ENCODE data around the gene SMIM21.

SMIM21 gene

DNA sequence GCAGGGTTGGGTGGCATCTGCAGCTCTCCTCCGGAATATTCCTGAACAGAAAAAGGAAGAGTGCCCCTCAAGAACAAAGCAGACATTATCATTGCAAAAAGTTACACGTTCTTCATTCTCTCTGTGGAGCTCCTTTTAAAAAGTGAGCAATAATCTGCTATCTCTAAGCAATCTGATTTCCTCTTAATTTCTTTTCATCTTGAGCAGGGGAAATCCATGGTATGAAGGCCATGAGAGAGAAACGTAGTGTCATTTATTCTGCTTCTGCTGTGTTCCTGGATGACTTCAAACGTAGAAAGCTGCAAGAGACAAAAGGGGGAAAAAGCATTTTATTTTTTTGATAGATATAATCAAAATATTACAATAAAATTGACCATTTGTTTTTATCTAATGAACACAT lies 16.9 kb downstream of the SMIM21 start:
- TF ChIP-seq, protein P1, sequence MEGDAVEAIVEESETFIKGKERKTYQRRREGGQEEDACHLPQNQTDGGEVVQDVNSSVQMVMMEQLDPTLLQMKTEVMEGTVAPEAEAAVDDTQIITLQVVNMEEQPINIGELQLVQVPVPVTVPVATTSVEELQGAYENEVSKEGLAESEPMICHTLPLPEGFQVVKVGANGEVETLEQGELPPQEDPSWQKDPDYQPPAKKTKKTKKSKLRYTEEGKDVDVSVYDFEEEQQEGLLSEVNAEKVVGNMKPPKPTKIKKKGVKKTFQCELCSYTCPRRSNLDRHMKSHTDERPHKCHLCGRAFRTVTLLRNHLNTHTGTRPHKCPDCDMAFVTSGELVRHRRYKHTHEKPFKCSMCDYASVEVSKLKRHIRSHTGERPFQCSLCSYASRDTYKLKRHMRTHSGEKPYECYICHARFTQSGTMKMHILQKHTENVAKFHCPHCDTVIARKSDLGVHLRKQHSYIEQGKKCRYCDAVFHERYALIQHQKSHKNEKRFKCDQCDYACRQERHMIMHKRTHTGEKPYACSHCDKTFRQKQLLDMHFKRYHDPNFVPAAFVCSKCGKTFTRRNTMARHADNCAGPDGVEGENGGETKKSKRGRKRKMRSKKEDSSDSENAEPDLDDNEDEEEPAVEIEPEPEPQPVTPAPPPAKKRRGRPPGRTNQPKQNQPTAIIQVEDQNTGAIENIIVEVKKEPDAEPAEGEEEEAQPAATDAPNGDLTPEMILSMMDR (IDR thresholded peaks at IDR 0.05; ENCODE audit: low read depth, low read length, missing control alignments) = no peak
- no peak for DNase-seq (ENCODE audit: low read depth)
- H3K4me3 ChIP-seq (ENCODE audit: low read depth, low read length) = no peak overlapping the region
- in situ Hi-C loops (cut with HindIII; ENCODE audit: low sequenced_read_pairs) = no loop called here

DNA sequence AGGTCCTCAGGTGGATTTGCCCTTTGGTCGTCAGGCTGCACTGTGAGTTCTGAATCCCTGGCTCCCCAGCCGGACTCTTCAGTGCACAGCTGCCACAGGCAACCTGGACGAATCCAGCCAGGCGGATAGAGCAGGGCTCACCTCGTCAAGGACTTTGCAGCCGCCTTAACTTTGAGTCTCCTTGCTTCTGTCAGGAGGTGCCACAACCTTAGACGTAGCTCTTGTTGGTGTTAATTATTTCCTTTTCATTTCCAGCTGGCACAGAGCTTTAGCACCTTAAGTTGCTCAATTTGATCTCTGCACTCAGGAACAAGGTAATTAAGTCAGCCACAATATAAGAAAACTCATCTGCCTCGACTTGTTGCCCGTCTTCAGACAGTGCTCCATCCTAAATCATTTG lies 17.7 kb downstream of the SMIM21 start:
- no peak for DNase-seq (ENCODE audit: low read depth)
- no peak overlapping the region for H3K4me3 ChIP-seq (ENCODE audit: low read depth, low read length)
- TF ChIP-seq, protein P1 (IDR thresholded peaks at IDR 0.05; ENCODE audit: low read depth, low read length, missing control alignments) = no peak
- in situ Hi-C loops (cut with HindIII; ENCODE audit: low sequenced_read_pairs) = no loop called here

DNA sequence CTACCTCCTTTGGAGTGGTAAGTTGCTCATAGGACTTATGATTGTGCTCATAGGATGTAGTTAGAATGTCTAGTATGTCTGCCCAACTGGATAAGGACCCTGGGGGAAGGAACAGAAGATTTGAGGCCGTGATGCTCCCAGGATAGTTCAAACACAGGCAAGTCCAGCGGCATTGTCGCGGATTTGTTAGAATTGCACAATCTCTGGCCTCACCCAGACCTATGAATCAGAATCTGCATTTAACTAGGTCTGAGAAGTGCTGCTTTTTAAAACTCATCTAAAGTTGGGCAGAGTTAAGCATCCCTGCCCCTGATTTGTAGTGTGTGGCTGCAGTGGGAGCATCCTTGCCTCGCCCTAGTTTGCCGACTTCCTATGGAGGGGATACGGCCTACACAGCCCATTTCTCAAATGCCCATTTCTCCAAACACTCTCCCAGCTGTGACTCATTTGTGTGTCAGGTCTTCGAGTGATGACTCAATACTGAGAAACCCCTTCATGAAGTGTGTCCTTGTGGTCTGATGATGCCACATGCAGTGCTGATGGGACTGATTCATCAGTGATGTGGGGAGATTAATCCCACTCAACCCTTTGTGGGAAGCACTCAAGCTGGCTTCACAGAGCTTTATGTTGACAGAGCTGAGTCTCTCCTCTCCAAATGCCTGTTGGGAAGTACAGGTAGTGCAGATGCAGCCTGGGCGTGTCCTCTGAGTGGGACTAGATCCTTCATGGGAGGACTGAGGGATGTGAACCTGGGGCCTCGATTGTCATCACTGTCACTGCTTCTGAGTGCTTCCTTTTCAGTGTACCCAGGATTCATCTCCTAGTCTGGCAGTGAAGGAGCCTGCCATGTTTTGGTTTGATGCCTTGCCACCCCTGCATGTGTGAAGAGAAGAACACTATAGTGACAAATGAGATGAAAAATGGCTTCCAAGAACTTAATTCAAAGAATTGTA lies 18.7 kb downstream of the SMIM21 start:
- in situ Hi-C loops (cut with HindIII; ENCODE audit: low sequenced_read_pairs) = no loop called here
- peak; percentile 93 for DNase-seq (ENCODE audit: low read depth)
- H3K4me3 ChIP-seq (ENCODE audit: low read depth, low read length) = no peak overlapping the region
- TF ChIP-seq, protein P1 (IDR thresholded peaks at IDR 0.05; ENCODE audit: low read depth, low read length, missing control alignments) = no peak

DNA sequence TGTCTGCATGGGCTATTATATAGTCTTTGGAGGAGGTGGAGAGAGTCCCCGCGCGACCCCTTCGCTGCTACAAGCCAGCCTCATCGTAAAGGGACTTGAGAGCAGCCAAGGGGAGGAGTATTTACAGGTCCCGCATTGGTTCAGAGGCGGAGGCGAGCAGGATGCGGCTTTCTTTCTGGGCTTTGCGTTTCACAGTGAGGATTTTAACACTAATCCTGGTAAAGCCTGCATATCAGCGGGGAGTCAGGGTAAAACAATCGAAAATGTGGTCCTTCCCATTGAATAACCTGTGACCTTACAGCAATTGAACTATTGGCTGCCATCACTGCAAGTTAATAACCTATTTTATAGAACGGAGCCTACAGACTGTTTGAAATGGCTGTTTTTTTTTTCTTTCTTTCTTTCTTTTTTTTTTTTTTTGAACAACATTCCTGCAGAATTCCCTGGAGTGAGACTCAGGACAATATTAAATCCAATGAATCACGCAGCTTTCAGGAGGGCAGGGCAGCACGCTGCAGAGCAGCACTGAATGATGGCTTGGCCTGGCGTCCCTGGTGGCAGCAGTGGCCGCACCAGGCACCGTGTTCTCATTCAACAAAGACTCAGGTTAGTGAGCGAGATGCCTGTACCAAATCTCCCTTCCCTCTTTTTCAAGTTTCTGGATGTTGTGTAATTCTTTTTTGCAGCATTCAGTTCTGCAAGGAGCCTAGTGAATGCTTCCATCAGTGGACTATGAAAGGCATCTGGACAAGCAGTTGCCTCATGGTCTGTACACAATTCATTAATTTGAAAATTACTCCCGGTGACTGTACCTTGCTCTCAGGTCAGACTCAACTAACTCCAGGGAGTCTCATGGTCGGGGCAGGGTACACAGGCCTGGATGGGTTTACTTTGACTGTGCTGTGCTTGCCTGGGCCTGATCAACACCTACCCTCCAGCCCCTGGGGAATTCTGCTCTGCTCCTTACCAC lies 19.8 kb downstream of the SMIM21 start:
- DNase-seq (ENCODE audit: low read depth) = no peak
- in situ Hi-C loops (cut with HindIII; ENCODE audit: low sequenced_read_pairs) = no loop called here
- no peak overlapping the region for H3K4me3 ChIP-seq (ENCODE audit: low read depth, low read length)
- TF ChIP-seq, protein P1 (IDR thresholded peaks at IDR 0.05; ENCODE audit: low read depth, low read length, missing control alignments) = no peak

DNA sequence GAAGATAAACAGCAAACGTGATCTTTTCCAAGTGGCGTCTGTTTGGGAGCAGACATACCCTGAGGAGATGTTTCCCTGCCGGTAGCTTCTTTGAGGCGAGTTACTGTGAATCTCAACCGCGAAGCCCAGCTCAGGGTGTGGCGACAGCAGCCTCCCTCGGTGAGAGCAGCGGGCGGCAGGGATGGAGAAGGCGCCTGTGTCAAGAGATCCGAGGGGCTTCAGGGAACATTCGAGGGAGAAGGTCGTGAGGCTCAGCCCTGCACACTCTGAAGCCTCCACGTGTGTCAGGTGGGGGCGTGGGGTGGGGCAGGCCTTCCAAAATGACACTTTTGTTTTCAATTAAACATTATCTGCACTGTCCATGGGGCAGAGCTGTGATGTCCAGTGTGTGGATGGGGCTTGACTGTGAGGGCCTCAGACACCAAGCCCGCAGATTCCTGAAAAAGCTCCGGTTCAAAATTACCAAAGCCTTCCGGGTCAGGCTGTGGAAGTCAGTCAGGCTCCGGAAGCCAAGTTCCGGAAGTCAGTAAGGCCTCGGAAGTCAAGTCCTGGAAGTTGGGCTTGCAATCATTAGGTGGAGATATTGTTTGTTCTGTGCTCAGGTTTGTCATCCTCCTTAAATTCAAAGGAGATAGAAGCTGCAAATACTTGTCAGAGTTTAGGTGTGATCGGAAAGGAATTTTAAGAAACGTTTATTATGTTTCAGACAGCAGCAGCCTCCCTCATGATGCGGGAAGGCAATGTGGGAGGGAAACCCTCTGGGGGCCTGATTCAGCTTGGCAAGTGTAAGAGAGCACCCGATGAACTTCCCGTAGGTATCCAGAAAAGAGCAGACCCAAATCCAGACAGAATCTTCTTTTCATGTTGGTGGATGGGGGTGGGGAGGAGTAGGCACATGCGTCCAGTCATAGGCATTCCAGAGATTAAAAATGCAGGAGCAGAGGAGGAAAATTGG lies 20.7 kb downstream of the SMIM21 start:
- TF ChIP-seq, protein P1 (IDR thresholded peaks at IDR 0.05; ENCODE audit: low read depth, low read length, missing control alignments) = no peak
- DNase-seq (ENCODE audit: low read depth) = no peak
- no peak overlapping the region for H3K4me3 ChIP-seq (ENCODE audit: low read depth, low read length)
- in situ Hi-C loops (cut with HindIII; ENCODE audit: low sequenced_read_pairs) = no loop called here

Measured in astrocyte of the cerebellum (primary cell).